Right lobe of liver (tissue), 4 donors: ENCODE results near the gene DEPDC4.

Source experiments
- POLR2A ChIP-seq: fragments of 450-650 bp; IDR thresholded peaks from one replicate; pipeline ENCODE4 v1.6.1; 2017; ENCODE audit warnings: antibody characterized with exemption, mild to moderate bottlenecking
- TF ChIP-seq, protein P1 (sequence below), 4 donors: fragments of 200-600 bp in 3 of 4; fragments of 450-650 bp in 1 of 4; IDR thresholded peaks; one replicate each; pipeline versions ENCODE4 v1.5.1 to v1.8.0; 2016 to 2022; ENCODE audit warnings: antibody characterized with exemption in 4 of 4, mild to moderate bottlenecking in 2 of 4
- donor health status: DM: no; HTN: no; CAD: no.
- donor health status: DM: no; HTN: no; CAD: no.
- donor health status: DM: no; HTN: yes; CAD: no.

DNA sequence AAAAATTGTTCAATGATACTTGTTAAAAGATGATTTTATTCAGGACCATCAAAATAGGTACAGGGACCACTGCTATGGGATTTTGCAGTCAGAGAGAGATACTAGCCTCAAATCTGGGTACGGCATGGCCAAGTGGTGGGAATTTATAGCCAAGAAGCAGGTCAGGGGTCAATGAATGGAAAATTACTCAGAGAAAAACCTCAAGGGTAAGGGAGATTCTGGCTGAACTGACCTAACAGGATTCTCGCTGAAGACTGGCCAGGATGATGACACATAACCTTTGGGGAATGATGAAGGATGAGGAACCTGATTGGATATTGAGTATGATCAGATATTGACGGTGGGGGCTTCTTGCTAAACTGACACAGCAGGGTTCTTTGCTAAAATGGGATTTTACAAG lies 32.7 kb downstream of the DEPDC4 start:
- TF ChIP-seq, protein P1, sequence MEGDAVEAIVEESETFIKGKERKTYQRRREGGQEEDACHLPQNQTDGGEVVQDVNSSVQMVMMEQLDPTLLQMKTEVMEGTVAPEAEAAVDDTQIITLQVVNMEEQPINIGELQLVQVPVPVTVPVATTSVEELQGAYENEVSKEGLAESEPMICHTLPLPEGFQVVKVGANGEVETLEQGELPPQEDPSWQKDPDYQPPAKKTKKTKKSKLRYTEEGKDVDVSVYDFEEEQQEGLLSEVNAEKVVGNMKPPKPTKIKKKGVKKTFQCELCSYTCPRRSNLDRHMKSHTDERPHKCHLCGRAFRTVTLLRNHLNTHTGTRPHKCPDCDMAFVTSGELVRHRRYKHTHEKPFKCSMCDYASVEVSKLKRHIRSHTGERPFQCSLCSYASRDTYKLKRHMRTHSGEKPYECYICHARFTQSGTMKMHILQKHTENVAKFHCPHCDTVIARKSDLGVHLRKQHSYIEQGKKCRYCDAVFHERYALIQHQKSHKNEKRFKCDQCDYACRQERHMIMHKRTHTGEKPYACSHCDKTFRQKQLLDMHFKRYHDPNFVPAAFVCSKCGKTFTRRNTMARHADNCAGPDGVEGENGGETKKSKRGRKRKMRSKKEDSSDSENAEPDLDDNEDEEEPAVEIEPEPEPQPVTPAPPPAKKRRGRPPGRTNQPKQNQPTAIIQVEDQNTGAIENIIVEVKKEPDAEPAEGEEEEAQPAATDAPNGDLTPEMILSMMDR (IDR thresholded peaks at IDR 0.05), result no peak
- no peak for TF ChIP-seq POLR2A
